IgD-negative memory B cell (primary cell): ENCODE results near the gene SHC1. TPM values are rescaled to one million over a fixed set of nuclear protein-coding genes. Genes with fewer than 3 reads are reported as not detected.
A peak's percentile ranks its signal among the peaks of the same experiment; 100 is the strongest.

Experiments
- H3K27ac Mint-ChIP-seq, 3 donors: one replicate each; pipeline ENCODE4 v1.8.0; 2020 to 2022; ENCODE audit warnings: mild to moderate bottlenecking in 3 of 3, mixed read lengths in 3 of 3, moderate library complexity in 1 of 3
- H3K27me3 Mint-ChIP-seq: one replicate; pipeline ENCODE4 v1.8.0; 2021; ENCODE audit warnings: mixed read lengths
- H3K36me3 Mint-ChIP-seq: one replicate; pipeline ENCODE4 v1.8.0; 2020; ENCODE audit warnings: mild to moderate bottlenecking, mixed read lengths
- H3K4me1 Mint-ChIP-seq, 3 donors: one replicate each; pipeline ENCODE4 v1.8.0; 2020 to 2022; ENCODE audit warnings: mixed read lengths in 3 of 3, mild to moderate bottlenecking in 1 of 3
- H3K4me3 Mint-ChIP-seq, 4 donors: one replicate each; pipeline ENCODE4 v1.8.0; 2020 to 2022; ENCODE audit warnings: mild to moderate bottlenecking in 4 of 4, mixed read lengths in 4 of 4, moderate library complexity in 3 of 4
- H3K9me3 Mint-ChIP-seq, 3 donors: one replicate each; pipeline ENCODE4 v1.8.0; 2020 to 2021; ENCODE audit warnings: mixed read lengths in 3 of 3, mild to moderate bottlenecking in 1 of 3
- polyA plus RNA-seq: library from polyadenylated mRNA; unstranded; fragments of 300-500 nt; fragmentation: Illumina TruSeq; gene quantifications from one replicate; pipeline ENCODE4 v1.2.3, GENCODE V29; 2021

SHC1 gene
- polyA plus RNA-seq, 1 donor from 2014 or later: 35.7 TPM

- peaks cover 4% of the 10 kb centered on the region for H3K36me3 Mint-ChIP-seq
- H3K9me3 Mint-ChIP-seq: no peaks in the 10 kb centered on the region
- peaks cover 37 to 64% (median 56%) of the 10 kb centered on the region in 3 donors for H3K4me1 Mint-ChIP-seq
- H3K4me3 Mint-ChIP-seq: peak overlapping the region; percentile 25 to 98 (median 80)
- peak overlapping the region; percentile 24 to 99 (median 96) for H3K27ac Mint-ChIP-seq
- H3K27me3 Mint-ChIP-seq: no peaks in the 10 kb centered on the region
Measured at GRCh38 chr1:154938604-154939399, 31.7 kb downstream of the SHC1 start.

GRCh38 chr1:154937988-154938386, 32.6 kb downstream of the SHC1 start:
- H3K27ac Mint-ChIP-seq: peak overlapping the region; percentile 96 to 100 (median 100)
- peaks cover 30 to 56% (median 48%) of the 10 kb centered on the region in 3 donors for H3K4me1 Mint-ChIP-seq
- no peaks in the 10 kb centered on the region for H3K27me3 Mint-ChIP-seq
- H3K36me3 Mint-ChIP-seq: peaks cover 4% of the 10 kb centered on the region
- H3K9me3 Mint-ChIP-seq: no peaks in the 10 kb centered on the region
- peak overlapping the region; percentile 91 to 99 (median 98) for H3K4me3 Mint-ChIP-seq

- H3K4me3 Mint-ChIP-seq: peak overlapping the region; percentile 91 to 99 (median 98)
- peaks cover 24 to 50% (median 41%) of the 10 kb centered on the region in 3 donors for H3K4me1 Mint-ChIP-seq
- peaks cover 2% of the 10 kb centered on the region for H3K36me3 Mint-ChIP-seq
- no peaks in the 10 kb centered on the region for H3K9me3 Mint-ChIP-seq
- H3K27me3 Mint-ChIP-seq: no peaks in the 10 kb centered on the region
- peak overlapping the region; percentile 96 to 100 (median 100) for H3K27ac Mint-ChIP-seq
Measured at GRCh38 chr1:154937085-154937987, 33.2 kb downstream of the SHC1 start.

DNA sequence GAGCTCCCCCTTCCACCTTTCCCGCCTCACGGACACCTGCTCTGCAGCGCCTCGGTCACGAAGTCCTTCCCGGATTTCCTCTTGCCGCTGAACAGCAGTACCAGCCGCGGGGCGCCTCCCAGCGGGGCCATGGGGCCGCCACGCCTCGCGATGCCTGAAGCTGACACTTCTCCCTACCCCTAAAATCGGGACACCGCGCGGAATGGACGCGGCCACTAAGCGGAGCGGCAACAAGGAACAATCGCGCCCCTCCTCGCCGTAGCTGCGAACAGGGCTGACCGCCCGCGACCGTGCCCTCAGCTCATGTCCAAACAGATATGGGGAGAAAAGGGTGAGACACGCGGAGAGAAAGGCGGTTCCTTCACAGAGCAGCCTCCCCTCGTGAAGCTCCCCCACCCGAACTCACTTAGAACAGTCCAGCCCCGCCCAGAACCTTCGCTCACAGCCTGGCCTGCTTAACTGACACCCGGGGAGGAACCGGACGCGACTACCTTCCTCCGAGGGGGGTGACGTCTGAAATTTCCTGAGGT, 33.9 kb downstream of the SHC1 start, which contains the start of gene PMVK:
PMVK (minus strand) TSS at position 165 of the 530 bp plus-strand sequence; CDS start at position 131, 34 bp downstream.
- no peaks in the 10 kb centered on the region for H3K27me3 Mint-ChIP-seq
- peak within 1 kb of the TSS; percentile 96 to 100 (median 100) for H3K27ac Mint-ChIP-seq
- H3K9me3 Mint-ChIP-seq: no peaks in the 10 kb centered on the region
- peaks cover 1% of the 10 kb centered on the region for H3K36me3 Mint-ChIP-seq
- H3K4me3 Mint-ChIP-seq: peak within 1 kb of the TSS; percentile 91 to 99 (median 98)
- peaks cover 22 to 44% (median 39%) of the 10 kb centered on the region in 3 donors for H3K4me1 Mint-ChIP-seq

DNA sequence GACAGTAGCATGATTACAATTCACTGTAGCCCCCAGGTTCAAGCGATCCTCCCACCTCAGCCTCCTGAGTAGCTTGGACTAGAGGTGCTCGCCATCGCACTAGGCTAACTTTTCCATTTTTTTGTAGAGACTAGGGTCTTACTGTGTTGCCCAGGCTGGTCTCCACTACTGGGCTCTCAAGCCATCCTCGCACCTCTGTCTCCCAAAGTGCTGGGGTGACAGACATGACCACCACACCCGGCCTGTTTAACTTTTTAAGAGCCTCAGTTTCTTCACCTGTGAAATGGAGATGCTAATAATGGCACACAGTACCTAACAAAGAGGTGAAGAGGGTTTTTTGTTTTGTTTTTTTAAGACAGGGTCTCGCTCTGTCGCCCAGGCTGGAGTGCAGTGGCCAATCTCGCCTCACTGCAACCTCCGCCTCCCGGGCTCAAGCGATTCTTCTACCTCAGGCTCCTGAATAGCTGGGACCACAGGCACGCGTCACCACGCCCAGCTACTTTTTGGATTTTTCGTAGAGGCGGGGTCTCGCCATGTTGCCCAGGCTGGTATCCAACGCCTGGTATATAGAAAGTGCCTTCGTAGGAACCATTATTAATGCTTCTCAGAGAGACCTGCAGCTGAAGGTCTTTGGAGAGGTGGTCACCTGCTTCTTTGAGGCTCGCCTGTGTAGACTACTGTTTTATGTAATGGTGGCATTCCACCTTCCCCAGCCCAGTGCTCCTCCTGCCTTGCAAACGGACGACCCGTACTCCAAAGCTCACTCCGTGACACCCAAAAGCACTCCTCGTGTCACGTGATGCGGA, 34.6 kb downstream of the SHC1 start:
- H3K36me3 Mint-ChIP-seq: peaks cover under 1% of the 10 kb centered on the region
- peaks cover 18 to 40% (median 34%) of the 10 kb centered on the region in 3 donors for H3K4me1 Mint-ChIP-seq
- H3K27me3 Mint-ChIP-seq: no peaks in the 10 kb centered on the region
- no peaks in the 10 kb centered on the region for H3K9me3 Mint-ChIP-seq
- peak overlapping the region; percentile 91 to 99 (median 98) for H3K4me3 Mint-ChIP-seq
- peak overlapping the region; percentile 96 to 100 (median 100) for H3K27ac Mint-ChIP-seq

DNA sequence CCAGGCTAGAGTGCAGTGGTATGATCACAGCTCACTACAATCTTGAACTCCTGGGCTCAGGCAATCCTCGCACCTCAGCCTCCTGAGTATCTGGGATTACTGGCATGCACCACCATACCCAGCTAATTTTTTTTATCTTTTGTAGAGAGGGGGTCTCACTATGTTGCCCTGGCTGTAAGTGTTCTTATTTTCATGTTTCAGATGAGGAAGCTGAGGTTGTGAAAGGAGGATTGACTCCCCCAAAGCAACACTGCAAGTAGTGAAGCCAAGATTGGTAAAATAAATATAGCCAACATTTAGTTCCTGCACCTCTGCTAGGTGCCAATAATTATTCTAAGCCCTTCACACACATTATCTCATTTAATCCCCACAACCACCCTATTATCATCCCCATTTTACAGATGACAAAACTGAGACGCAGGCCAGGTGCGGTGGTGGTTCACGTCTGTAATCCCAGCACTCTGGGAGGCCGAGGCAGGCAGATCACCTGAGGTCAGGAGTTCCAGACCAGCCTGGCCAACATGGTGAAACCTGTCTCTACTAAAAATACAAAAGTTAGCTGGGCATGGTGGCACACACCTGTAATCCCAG, 36.1 kb downstream of the SHC1 start:
- Mint-ChIP-seq H3K36me3 (no peaks in the 10 kb centered on the region), H3K27ac (peak overlapping the region in 2 of 3 donors; percentile 25 to 89), H3K27me3 (no peaks in the 10 kb centered on the region), H3K4me1 (peaks cover 12 to 30% (median 25%) of the 10 kb centered on the region in 3 donors), H3K9me3 (no peaks in the 10 kb centered on the region), H3K4me3 (peak overlapping the region; percentile 12 to 49 (median 38))

DNA sequence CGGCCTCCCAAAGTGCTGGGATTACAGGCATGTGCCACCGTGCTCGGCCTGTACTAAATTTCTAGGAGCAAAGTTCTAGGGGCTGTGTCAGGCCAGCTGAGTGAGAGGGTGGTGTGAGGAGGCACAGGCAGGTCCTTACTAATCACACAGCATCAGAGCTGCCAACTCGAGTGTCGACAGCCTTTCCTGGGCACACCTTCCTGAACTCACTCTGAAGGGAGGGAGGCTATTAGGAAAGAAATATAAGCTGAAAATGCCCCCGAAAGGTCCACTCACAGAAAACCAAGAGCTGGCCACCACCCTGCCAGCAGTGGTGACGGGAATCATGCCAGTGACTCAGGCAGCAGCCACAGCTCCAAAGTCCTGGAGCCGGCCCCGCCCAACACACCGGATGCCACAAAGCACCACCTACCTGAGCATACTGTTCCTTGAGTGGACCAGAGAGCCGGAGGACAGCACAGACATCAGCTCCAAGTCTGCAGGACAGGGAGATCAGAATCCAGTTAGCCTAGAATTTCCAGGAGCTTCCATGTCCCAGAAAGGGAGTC, 38.5 kb downstream of the SHC1 start:
- peaks cover 2 to 16% (median 13%) of the 10 kb centered on the region in 3 donors for H3K4me1 Mint-ChIP-seq
- no peak overlapping the region for H3K27ac Mint-ChIP-seq
- H3K36me3 Mint-ChIP-seq: peaks cover 6% of the 10 kb centered on the region
- no peaks in the 10 kb centered on the region for H3K27me3 Mint-ChIP-seq
- H3K4me3 Mint-ChIP-seq: no peak overlapping the region
- H3K9me3 Mint-ChIP-seq: no peaks in the 10 kb centered on the region

GRCh38 chr1:154926201-154926600, 44.3 kb downstream of the SHC1 start:
- Mint-ChIP-seq H3K4me1 (peaks cover 2 to 4% (median 2%) of the 10 kb centered on the region in 3 donors), H3K27ac (no peak overlapping the region), H3K4me3 (no peak overlapping the region), H3K36me3 (peaks cover 6% of the 10 kb centered on the region), H3K27me3 (no peaks in the 10 kb centered on the region), H3K9me3 (no peaks in the 10 kb centered on the region)

GRCh38 chr1:154925335-154926170, 45.0 kb downstream of the SHC1 start:
- peaks cover 6% of the 10 kb centered on the region for H3K36me3 Mint-ChIP-seq
- no peak overlapping the region for H3K27ac Mint-ChIP-seq
- peaks cover 2 to 4% (median 2%) of the 10 kb centered on the region in 3 donors for H3K4me1 Mint-ChIP-seq
- no peaks in the 10 kb centered on the region for H3K9me3 Mint-ChIP-seq
- no peak overlapping the region for H3K4me3 Mint-ChIP-seq
- H3K27me3 Mint-ChIP-seq: no peaks in the 10 kb centered on the region

DNA sequence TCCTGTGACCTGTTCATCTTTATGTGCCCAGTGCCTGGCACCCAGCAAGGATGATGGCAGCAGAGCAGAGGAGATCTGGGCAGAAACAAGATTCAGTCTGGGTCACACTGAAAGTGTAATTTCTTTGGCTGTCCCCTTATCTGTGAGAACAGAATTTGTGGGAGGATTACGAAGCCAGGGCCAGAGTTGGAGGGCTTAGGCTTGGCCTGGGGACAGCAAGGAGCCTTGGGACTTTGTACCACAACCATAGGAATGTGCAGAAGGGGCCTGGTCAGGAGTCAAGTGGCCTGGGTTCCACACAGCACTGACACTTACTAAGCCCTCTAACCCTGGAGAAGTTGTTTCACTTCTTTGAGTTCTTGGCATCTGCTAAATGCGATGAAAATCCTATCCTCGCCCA, 46.9 kb downstream of the SHC1 start:
- Mint-ChIP-seq H3K36me3 (peaks cover 6% of the 10 kb centered on the region), H3K4me1 (peaks cover 2 to 4% (median 2%) of the 10 kb centered on the region in 3 donors), H3K27ac (no peak overlapping the region), H3K27me3 (no peaks in the 10 kb centered on the region), H3K4me3 (no peak overlapping the region), H3K9me3 (no peaks in the 10 kb centered on the region)

DNA sequence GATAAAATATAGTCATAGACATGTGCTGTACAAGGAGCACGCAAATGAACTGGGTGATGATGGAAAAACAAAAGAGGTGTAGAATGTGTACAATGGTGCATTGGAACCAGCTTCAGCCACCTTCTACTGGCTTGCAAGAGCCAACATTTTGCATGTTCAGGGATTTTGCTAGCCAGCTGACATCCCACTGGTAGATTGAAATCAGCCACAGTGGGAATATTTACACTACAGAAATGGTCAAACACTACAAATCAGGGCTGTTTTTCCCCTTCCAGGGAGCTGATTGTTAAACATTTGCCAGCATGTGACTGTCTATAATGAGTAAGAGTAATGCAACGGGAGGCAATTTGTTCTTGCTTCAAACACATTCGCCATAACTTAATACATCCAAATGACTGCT, 57.3 kb downstream of the SHC1 start:
- Mint-ChIP-seq H3K27ac (peak overlapping the region in 1 of 3 donors; percentile 81), H3K4me3 (no peak overlapping the region)

DNA sequence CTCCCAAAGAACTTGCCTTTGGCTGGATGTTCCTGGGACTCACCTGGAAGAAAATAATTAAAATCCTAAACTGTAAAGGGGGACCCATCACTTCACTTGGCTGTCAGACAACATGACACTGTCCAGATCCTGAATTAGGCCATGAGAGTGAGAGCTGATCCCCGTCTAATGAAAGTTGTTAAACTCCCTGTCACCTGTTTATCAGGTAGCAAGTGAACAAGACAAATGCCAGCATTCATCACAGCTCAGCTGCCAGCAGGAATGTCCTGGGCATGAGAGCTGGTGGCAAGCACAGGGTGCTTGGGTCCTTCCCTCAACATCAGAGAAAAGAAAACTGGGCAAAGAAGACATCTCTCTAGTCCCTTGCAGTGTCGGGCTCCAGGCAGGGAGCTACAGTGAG, 57.8 kb downstream of the SHC1 start:
- Mint-ChIP-seq H3K4me1 (peaks cover 0 to under 1% (median 0%) of the 10 kb centered on the region in 3 donors), H3K27ac (peak overlapping the region in 1 of 3 donors; percentile 81), H3K36me3 (peaks cover 5% of the 10 kb centered on the region), H3K9me3 (peaks cover 0 to 3% (median 0%) of the 10 kb centered on the region in 3 donors), H3K27me3 (no peaks in the 10 kb centered on the region), H3K4me3 (no peak overlapping the region)

More for the DNA sequence above, 57.3 kb downstream of the SHC1 start:
- peaks cover 0 to 2% (median 0%) of the 10 kb centered on the region in 3 donors for H3K4me1 Mint-ChIP-seq
- peaks cover 0 to 3% (median 0%) of the 10 kb centered on the region in 3 donors for H3K9me3 Mint-ChIP-seq
- H3K36me3 Mint-ChIP-seq: peaks cover 5% of the 10 kb centered on the region
- no peaks in the 10 kb centered on the region for H3K27me3 Mint-ChIP-seq
